ENCODE measurements around the gene DDX1.

DNA sequence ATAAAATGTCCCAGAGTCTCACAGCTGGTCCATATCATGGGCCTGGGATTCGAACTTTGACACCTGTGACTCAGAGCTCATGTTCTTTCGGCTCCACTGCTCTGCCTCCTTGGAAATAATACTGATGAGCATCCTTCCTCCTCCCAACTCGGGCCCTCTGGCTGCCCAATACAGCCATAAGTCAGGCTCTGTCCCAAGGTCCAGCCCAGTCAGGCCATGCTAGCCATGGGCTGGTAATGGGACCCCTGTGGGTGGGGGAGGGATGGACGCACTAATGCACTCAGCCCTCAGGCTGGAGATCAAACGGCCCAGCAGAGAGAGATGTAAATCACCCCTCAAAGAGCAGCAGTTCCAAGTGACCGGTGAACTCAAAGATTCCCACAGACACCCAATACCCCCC lies 61.1 kb downstream of the DDX1 start:
- no peak for TF ChIP-seq POLR2A (IDR thresholded peaks at IDR 0.05)
- no peak for TF ChIP-seq CTCF (IDR thresholded peaks at IDR 0.05)
